GM10266 (cell line): Measurements from ENCODE around the gene APOA5.
"Not testable (repeated sequence)": the region's sequence is repeated elsewhere in the genome, so short reads cannot be mapped to it uniquely, and the experiment has no call there.

Source experiments
- DNase-seq: peaks from one replicate; pipeline ENCODE4 v3.0.0; 2012; ENCODE audit errors: extremely low spot score
- TF ChIP-seq, protein P1 (sequence below): IDR thresholded peaks from 2 replicates; pipeline ENCODE4 v1.5.1; 2012; ENCODE audit warnings: mild to moderate bottlenecking, low read depth; ENCODE audit not compliant: control insufficient read depth, insufficient read depth; ENCODE audit errors: missing control alignments

APOA5 gene

DNA sequence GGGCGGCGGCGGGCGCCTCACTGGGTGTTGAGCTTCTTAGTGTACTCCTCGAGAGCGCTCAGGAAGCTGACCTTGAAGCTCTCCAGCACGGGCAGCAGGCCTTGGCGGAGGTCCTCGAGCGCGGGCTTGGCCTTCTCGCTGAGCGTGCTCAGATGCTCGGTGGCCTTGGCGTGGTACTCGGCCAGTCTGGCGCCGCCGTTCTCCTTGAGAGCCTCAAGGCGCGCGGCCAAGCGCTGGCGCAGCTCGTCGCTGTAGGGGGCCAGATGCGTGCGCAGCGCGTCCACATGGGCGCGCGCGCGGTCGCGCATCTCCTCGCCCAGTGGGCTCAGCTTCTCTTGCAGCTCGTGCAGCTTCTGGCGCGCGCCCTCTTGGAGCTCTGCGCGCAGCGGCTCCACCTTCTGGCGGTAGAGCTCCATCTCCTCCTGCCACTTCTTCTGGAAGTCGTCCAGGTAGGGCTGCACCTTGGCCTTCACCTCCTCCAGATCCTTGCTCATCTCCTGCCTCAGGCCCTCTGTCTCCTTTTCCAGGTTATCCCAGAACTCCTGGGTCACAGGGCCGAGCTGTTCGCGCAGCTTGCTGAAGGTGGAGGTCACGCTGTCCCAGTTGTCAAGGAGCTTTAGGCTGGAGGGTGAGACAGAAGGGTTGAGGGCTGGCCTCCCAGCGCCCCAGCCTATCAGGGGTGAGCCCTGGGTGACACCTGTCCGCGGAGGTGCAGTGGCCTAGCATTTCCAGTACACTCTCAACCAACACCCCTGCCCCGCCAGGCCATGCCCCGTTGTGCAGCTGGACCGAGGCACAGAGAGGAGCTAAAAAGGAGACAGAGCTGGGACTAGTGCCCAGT is 44.3 kb upstream of the APOA5 start:
- TF ChIP-seq, protein P1, sequence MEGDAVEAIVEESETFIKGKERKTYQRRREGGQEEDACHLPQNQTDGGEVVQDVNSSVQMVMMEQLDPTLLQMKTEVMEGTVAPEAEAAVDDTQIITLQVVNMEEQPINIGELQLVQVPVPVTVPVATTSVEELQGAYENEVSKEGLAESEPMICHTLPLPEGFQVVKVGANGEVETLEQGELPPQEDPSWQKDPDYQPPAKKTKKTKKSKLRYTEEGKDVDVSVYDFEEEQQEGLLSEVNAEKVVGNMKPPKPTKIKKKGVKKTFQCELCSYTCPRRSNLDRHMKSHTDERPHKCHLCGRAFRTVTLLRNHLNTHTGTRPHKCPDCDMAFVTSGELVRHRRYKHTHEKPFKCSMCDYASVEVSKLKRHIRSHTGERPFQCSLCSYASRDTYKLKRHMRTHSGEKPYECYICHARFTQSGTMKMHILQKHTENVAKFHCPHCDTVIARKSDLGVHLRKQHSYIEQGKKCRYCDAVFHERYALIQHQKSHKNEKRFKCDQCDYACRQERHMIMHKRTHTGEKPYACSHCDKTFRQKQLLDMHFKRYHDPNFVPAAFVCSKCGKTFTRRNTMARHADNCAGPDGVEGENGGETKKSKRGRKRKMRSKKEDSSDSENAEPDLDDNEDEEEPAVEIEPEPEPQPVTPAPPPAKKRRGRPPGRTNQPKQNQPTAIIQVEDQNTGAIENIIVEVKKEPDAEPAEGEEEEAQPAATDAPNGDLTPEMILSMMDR, result peak; percentile 69

DNA sequence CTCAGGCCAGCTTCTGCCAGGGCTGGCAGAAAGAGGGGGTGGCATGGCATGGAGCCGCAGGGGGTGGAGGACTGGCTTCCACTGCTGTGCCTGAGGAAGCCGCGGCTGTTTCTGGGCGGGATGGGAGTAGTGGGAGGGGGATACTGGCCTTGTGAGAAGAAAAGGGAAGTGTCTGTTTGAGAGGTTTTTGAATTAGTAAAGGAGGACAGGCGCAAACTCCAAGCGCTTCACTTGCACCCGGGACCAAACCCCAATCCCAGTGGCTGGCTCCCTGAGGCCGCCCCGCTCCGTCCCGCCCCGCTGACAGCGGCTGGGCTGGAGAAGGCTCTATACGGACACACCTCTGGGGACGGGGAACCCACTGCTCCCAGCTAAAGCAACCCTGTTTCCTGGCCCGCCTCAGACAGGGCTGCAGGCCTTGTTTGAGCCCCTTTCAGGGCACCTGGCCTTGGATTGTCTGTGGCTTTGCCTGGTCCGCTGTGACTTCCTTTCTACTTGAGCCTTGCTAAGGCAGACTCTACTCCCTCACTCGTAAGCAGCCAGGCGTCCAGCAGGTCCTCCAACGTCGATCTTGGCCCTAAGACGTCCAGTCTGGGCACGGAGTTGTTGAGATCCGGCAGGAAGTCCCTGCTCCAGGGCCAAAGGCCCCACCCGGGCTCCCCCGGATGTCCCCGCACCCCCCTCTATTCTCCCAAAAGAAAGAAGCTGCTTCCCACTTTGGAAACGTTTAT is 43.5 kb upstream of the APOA5 start:
- no peak for DNase-seq
- TF ChIP-seq, protein P1, result no peak

More for the DNA sequence above, 44.3 kb upstream of the APOA5 start:
- peak; percentile 88 for DNase-seq

DNA sequence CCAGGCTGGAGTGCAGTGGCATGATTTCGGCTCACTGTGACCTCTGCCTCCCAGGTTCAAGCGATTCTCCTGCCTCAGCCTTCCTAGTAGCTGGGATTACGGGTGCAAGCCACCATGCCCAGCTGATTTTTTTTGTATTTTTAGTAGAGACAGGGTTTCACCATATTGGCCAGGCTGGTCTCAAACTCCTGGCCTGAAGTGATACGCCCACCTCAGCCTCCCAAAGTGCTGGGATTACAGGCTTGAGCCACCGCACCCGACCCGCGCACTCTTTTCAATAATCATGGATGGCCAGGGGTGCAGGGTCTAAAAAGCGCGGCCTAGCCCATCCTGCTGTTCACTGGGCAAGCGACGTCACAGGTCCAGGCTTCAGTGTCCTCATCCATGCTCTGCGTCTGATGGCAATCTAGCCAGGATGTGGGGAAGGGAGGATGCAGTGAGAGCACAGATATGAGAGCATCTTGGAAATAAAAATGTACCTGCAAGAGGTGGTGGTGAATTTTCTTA is 42.9 kb upstream of the APOA5 start:
- not testable (repeated sequence) for DNase-seq

DNA sequence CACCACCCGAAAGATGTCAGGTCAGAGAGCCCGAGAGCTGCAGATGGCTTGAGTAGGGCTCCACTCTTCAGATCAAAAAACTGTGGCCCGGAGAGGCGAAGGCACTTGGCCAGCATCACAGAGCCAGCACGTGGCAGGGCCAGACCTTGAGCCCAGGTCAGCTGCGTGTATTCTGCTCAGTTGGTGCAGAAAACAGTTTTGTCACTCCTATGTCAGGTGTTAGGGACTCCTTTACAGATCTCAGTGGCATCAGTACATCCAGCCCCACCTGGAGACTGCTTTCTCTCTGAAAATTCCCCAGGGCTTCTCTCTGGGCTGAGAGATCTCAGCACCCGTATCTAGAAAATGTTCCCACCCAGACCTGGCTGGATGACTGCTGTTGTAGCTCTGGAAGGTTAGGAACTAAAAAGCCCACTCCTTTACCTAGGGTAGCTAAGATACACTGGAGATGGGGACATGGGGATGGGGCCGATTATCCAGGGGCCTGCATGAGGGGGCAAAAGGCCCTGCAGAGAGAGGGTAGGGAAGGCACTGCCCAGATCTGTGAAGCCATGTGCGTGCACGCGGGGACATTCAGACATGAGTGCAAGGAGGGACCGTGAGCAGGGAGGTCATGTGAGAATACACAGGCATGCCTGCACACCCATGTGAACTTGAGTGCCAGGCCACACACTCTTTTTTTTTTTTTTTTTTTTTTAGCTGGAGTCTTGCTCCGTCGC is 42.3 kb upstream of the APOA5 start:
- TF ChIP-seq, protein P1, result no peak
- DNase-seq, result no peak

DNA sequence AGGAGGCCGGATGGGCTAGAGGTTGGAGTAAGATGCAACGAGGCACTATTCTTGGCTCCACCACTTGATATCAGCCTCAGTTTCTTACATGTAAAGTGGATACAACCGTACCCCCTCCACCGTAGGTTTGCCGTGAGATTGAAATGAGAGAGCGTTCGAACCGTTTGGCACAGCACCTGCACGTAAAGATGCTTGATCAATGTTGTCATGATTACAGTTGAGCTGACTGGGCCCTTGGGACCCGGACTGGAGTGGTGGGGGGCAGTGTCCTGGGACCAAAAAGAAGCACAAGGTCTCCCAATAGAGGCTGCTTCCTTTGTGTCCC is 41.8 kb upstream of the APOA5 start:
- DNase-seq, result no peak
- TF ChIP-seq, protein P1, result no peak

DNA sequence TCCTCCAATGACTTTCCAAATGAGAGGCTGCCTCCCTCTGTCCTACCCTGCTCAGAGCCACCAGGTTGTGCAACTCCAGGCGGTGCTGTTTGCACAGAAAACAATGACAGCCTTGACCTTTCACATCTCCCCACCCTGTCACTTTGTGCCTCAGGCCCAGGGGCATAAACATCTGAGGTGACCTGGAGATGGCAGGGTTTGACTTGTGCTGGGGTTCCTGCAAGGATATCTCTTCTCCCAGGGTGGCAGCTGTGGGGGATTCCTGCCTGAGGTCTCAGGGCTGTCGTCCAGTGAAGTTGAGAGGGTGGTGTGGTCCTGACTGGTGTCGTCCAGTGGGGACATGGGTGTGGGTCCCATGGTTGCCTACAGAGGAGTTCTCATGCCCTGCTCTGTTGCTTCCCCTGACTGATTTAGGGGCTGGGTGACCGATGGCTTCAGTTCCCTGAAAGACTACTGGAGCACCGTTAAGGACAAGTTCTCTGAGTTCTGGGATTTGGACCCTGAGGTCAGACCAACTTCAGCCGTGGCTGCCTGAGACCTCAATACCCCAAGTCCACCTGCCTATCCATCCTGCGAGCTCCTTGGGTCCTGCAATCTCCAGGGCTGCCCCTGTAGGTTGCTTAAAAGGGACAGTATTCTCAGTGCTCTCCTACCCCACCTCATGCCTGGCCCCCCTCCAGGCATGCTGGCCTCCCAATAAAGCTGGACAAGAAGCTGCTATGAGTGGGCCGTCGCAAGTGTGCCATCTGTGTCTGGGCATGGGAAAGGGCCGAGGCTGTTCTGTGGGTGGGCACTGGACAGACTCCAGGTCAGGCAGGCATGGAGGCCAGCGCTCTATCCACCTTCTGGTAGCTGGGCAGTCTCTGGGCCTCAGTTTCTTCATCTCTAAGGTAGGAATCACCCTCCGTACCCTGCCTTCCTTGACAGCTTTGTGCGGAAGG is 40.9 kb upstream of the APOA5 start:
- TF ChIP-seq, protein P1, result no peak
- no peak for DNase-seq
